Measurements from ENCODE around the gene UNC45B.

The UNC45B gene

DNA sequence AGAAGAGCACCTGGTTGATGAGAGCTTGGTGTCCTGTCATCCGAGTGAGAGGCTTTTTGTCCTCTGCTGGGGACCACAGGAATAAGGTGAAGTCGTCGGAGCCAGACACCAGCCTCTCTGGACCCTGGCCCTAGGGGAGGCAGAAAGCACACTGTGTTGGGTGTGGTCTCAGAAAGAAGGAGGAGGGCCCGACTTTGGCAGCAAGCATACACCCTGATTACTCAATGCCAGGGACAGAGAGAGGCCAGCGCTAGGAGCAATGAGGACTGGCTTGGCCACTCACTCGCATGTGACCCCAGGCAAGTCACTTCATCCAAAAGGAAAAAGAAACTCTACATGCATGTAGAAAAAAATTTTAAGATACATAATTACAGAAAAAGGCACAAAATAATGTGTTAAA, 12.3 kb upstream of the UNC45B start:
- no peaks in the 10 kb centered on the region for H3K9me3 ChIP-seq (ENCODE audit: control insufficient read depth, insufficient read depth, low read length)
- no peak overlapping the region for H3K27ac ChIP-seq (ENCODE audit: low read depth, low read length)
- no peak overlapping the region for H3K4me2 ChIP-seq (ENCODE audit: low read length)
- peaks cover 96% of the 10 kb centered on the region for H3K36me3 ChIP-seq (ENCODE audit: control insufficient read depth, low read length)
- H3K27me3 ChIP-seq (ENCODE audit: control insufficient read depth, low read length), result no peaks in the 10 kb centered on the region
- H4K20me1 ChIP-seq (ENCODE audit: control insufficient read depth, insufficient read depth, low read depth, low read length), result no peaks in the 10 kb centered on the region
- H3K79me2 ChIP-seq (ENCODE audit: control insufficient read depth, low read length), result peaks cover 19% of the 10 kb centered on the region
- TF ChIP-seq CTCF (IDR thresholded peaks at IDR 0.05; ENCODE audit: low read depth, low read length, poor library complexity, severe bottlenecking), result no peak
- TF ChIP-seq EZH2phosphoT487 (IDR thresholded peaks at IDR 0.05; ENCODE audit: borderline replicate concordance, low read length), result no peak
- H3K9me2 ChIP-seq (replicated peaks; ENCODE audit: control insufficient read depth, low read length), result no peaks in the 10 kb centered on the region
- no peak overlapping the region for H3K4me3 ChIP-seq (ENCODE audit: low read length)
- H3F3A ChIP-seq (ENCODE audit: control insufficient read depth, insufficient read depth), result no peaks in the 10 kb centered on the region
- peaks cover 1% of the 10 kb centered on the region for H3K4me1 ChIP-seq (ENCODE audit: control insufficient read depth, low read length)

DNA sequence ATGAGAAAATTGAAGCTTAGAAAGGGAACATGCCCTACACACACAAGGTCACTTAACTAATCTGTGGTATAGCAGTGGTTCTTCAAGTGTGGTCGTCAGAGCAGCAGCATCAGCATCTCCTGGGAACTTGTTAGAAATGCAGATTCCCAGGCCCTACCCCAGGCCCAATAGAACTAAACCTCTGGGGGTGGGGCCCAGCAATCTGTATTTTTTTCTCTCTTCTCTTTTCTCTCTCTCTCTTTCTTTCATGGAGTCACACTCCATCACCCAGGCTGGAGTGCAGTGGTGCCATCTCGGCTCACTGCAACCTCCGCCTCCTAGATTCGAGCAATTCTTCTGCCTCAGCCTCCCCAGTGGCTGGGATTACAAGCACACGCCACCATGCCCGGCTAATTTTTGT, 9.4 kb upstream of the UNC45B start:
- no peak for TF ChIP-seq CTCF (IDR thresholded peaks at IDR 0.05; ENCODE audit: low read depth, low read length, poor library complexity, severe bottlenecking)
- no peak for TF ChIP-seq EZH2phosphoT487 (IDR thresholded peaks at IDR 0.05; ENCODE audit: borderline replicate concordance, low read length)
- H3K79me2 ChIP-seq (ENCODE audit: control insufficient read depth, low read length), result peaks cover 41% of the 10 kb centered on the region
- no peaks in the 10 kb centered on the region for H3F3A ChIP-seq (ENCODE audit: control insufficient read depth, insufficient read depth)
- H3K4me1 ChIP-seq (ENCODE audit: control insufficient read depth, low read length), result peaks cover 13% of the 10 kb centered on the region
- no peak overlapping the region for H3K27ac ChIP-seq (ENCODE audit: low read depth, low read length)
- H3K4me3 ChIP-seq (ENCODE audit: low read length), result no peak overlapping the region
- no peaks in the 10 kb centered on the region for H3K9me3 ChIP-seq (ENCODE audit: control insufficient read depth, insufficient read depth, low read length)
- no peaks in the 10 kb centered on the region for H4K20me1 ChIP-seq (ENCODE audit: control insufficient read depth, insufficient read depth, low read depth, low read length)
- H3K4me2 ChIP-seq (ENCODE audit: low read length), result no peak overlapping the region
- H3K36me3 ChIP-seq (ENCODE audit: control insufficient read depth, low read length), result peaks cover 79% of the 10 kb centered on the region
- no peaks in the 10 kb centered on the region for H3K27me3 ChIP-seq (ENCODE audit: control insufficient read depth, low read length)
- H3K9me2 ChIP-seq (replicated peaks; ENCODE audit: control insufficient read depth, low read length), result no peaks in the 10 kb centered on the region

DNA sequence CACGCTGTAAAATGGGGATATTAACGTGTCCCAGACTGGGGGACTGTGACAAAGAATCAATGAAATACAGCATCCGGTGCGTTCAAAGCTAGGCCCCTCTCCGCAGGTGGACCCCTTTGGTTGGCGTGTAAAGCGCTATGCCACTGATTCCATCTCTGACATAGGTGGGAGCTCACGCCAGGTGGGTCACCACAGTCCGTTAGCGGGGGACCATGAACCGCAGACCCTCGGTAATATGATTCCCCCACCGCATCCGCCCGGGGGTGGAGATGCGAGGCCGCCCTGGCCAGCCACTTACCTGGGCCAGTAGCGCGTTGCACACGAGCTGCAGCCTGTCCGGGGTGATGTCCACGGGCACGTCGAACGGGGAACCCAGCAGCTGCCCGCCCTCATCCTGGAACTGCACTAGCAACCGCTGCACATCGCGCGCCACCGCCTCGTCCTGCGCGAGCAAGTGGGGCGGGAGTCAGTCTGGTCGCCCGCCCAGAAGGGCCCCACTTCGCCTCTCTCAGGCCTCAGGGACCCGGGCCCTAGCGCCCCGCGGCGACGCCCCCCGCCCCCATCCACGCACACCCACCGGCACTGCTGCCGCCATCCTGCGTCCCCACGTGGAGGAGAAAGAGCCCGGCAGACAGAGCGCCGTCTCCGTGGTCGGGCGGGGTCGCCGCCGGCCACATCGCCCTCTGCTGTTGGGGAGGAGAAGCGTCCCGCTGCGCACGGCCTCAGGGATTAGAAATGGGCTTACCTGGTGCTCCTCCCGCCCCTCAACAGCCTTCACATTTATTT, 5.7 kb upstream of the UNC45B start, which contains the start of gene NLE1:
Gene NLE1 (minus strand): TSS at position 623 of the 786 bp plus-strand sequence. CDS start 28 bp downstream, at position 595.
- Histone ChIP-seq H3K4me1 (ENCODE audit: control insufficient read depth, low read length) (peaks cover 13% of the 10 kb centered on the region), H4K20me1 (ENCODE audit: control insufficient read depth, insufficient read depth, low read depth, low read length) (no peaks in the 10 kb centered on the region), H3K36me3 (ENCODE audit: control insufficient read depth, low read length) (peaks cover 42% of the 10 kb centered on the region), H3K4me2 (ENCODE audit: low read length) (peak within 1 kb of the TSS; percentile 92), H3K9me3 (ENCODE audit: control insufficient read depth, insufficient read depth, low read length) (no peaks in the 10 kb centered on the region), H3K27ac (ENCODE audit: low read depth, low read length) (peak within 1 kb of the TSS; percentile 42), H3K4me3 (ENCODE audit: low read length) (peak within 1 kb of the TSS; percentile 100), H3K27me3 (ENCODE audit: control insufficient read depth, low read length) (no peaks in the 10 kb centered on the region), H3K79me2 (ENCODE audit: control insufficient read depth, low read length) (peaks cover 41% of the 10 kb centered on the region), H3F3A (ENCODE audit: control insufficient read depth, insufficient read depth) (no peaks in the 10 kb centered on the region), H3K9me2 (replicated peaks; ENCODE audit: control insufficient read depth, low read length) (no peaks in the 10 kb centered on the region)
- TF ChIP-seq CTCF (IDR thresholded peaks at IDR 0.05; ENCODE audit: low read depth, low read length, poor library complexity, severe bottlenecking), result peak; percentile 74
- no peak for TF ChIP-seq EZH2phosphoT487 (IDR thresholded peaks at IDR 0.05; ENCODE audit: borderline replicate concordance, low read length)

Data from DOHH2 (cell line).